ENCODE data around the gene WAS.

WAS gene

GRCh38 chrX:48703228-48703627 lies 19.6 kb downstream of the WAS start:
- H3K4me3 ChIP-seq (replicated peaks in 1 of 2; ENCODE audit: low read depth in 2 of 2, low read length in 2 of 2) = no peak overlapping the region
- DNase-seq (ENCODE audit: low read depth in 2 of 2) = no peak
- TF ChIP-seq CTCF (IDR thresholded peaks at IDR 0.05; ENCODE audit: low read depth, low read length) = no peak

- peak; percentile 25 to 28 for DNase-seq (ENCODE audit: low read depth in 2 of 2)
- TF ChIP-seq CTCF (IDR thresholded peaks at IDR 0.05; ENCODE audit: low read depth, low read length) = no peak
- no peak overlapping the region for H3K4me3 ChIP-seq (replicated peaks in 1 of 2; ENCODE audit: low read depth in 2 of 2, low read length in 2 of 2)
These were observed 20.3 kb downstream of the WAS start for GRCh38 chrX:48703642-48704481.

GRCh38 chrX:48705871-48706270 lies 22.3 kb downstream of the WAS start:
- no peak overlapping the region for H3K4me3 ChIP-seq (replicated peaks in 1 of 2; ENCODE audit: low read depth in 2 of 2, low read length in 2 of 2)
- no peak for DNase-seq (ENCODE audit: low read depth in 2 of 2)
- no peak for TF ChIP-seq CTCF (IDR thresholded peaks at IDR 0.05; ENCODE audit: low read depth, low read length)

GRCh38 chrX:48709522-48710112 lies 26.0 kb downstream of the WAS start:
- no peak for DNase-seq (ENCODE audit: low read depth in 2 of 2)
- no peak for TF ChIP-seq CTCF (IDR thresholded peaks at IDR 0.05; ENCODE audit: low read depth, low read length)
- H3K4me3 ChIP-seq (replicated peaks in 1 of 2; ENCODE audit: low read depth in 2 of 2, low read length in 2 of 2) = no peak overlapping the region

- TF ChIP-seq CTCF (IDR thresholded peaks at IDR 0.05; ENCODE audit: low read depth, low read length) = no peak
- no peak for DNase-seq (ENCODE audit: low read depth in 2 of 2)
- no peak overlapping the region for H3K4me3 ChIP-seq (replicated peaks in 1 of 2; ENCODE audit: low read depth in 2 of 2, low read length in 2 of 2)
These were observed 27.7 kb downstream of the WAS start for GRCh38 chrX:48711162-48711928.

- no peak for DNase-seq (ENCODE audit: low read depth in 2 of 2)
- TF ChIP-seq CTCF (IDR thresholded peaks at IDR 0.05; ENCODE audit: low read depth, low read length) = no peak
- H3K4me3 ChIP-seq (replicated peaks in 1 of 2; ENCODE audit: low read depth in 2 of 2, low read length in 2 of 2) = no peak overlapping the region
These were observed 28.4 kb downstream of the WAS start for GRCh38 chrX:48711929-48712505.

All from cardiac fibroblast (primary cell).